Panc1 (cell line): ENCODE measurements around the gene CAMK2A. TPM values are rescaled to one million over a fixed set of nuclear protein-coding genes. Genes with fewer than 3 reads are reported as not detected.
A peak's percentile ranks its signal among the peaks of the same experiment; 100 is the strongest.

ENCODE experiments used
- ATAC-seq: fragments of 200-7000 bp; cut with Tn5 transposase; 2 replicates; pipeline ENCODE4 v1.9.1; 2020; ENCODE audit warnings: mild to moderate bottlenecking, moderate library complexity
- Bru-seq: library from RNA; stranded (reverse); fragments of 400-500 nt; gene quantifications from one replicate; lab custom pipeline; 2021; lab: Mats Ljungman, UMichigan
- BruChase-seq, 2 experiments: library from RNA; stranded (reverse); fragments of 400-500 nt; gene quantifications; one replicate each; lab custom pipeline; 2021; lab: Mats Ljungman, UMichigan
- BruUV-seq: library from RNA; stranded (reverse); fragments of 400-500 nt; replicated peaks from 2 replicates; lab custom pipeline; 2021; lab: Mats Ljungman, UMichigan
- CTCF ChIA-PET: fragments of 300-600 bp; sonication (Branson Sonifier 250); formaldehyde crosslinking; loops from one replicate; lab custom pipeline; 2022; ENCODE audit warnings: antibody characterized with exemption; lab: Charles Lee
- POLR2A ChIA-PET: fragments of 300-600 bp; sonication (Branson Sonifier 250); formaldehyde crosslinking; loops from one replicate; lab custom pipeline; 2022; ENCODE audit warnings: antibody characterized with exemption; lab: Charles Lee
- DNase-seq: peaks from one replicate; pipeline ENCODE4 v3.0.0-alpha.2; 2010; ENCODE audit warnings: low read depth, low spot score
- H3K27ac ChIP-seq: 2 replicates; pipeline ENCODE4 v1.5.1; 2011; ENCODE audit warnings: mild to moderate bottlenecking, low read length, inconsistent platforms
- H3K27me3 ChIP-seq: fragments of 200-500 bp; sonication (Bioruptor generic); 2 replicates; pipeline ENCODE4 v1.6.0; 2014; ENCODE audit warnings: low read length, inconsistent platforms; ENCODE audit not compliant: control insufficient read depth, insufficient read depth
- H3K36me3 ChIP-seq: fragments of 200-500 bp; sonication (Bioruptor generic); 2 replicates; pipeline ENCODE4 v1.5.1; 2014; ENCODE audit warnings: inconsistent platforms, mild to moderate bottlenecking, low read length, moderate library complexity; ENCODE audit not compliant: control insufficient read depth, insufficient read depth
- H3K4me1 ChIP-seq: 2 replicates; pipeline ENCODE4 v1.5.1; 2011; ENCODE audit warnings: inconsistent platforms, mild to moderate bottlenecking, low read length, moderate library complexity; ENCODE audit not compliant: control insufficient read depth, insufficient read depth
- H3K4me3 ChIP-seq, 2 experiments: 2 replicates each; pipeline ENCODE4 v1.5.1; 2011 to 2012; ENCODE audit warnings: low read depth in 2 of 2, low read length in 2 of 2, mild to moderate bottlenecking in 2 of 2, inconsistent platforms in 1 of 2, moderate library complexity in 1 of 2
- H3K9me3 ChIP-seq: fragments of 200-500 bp; sonication (Bioruptor generic); 2 replicates; pipeline ENCODE4 v1.5.1; 2014; ENCODE audit warnings: low read depth, mild to moderate bottlenecking, inconsistent platforms, low read length, moderate library complexity; ENCODE audit not compliant: control insufficient read depth, insufficient read depth
- CTCF ChIP-seq: fragments of 450-650 bp; IDR thresholded peaks from 2 replicates; pipeline ENCODE4 v1.5.1; 2017; ENCODE audit warnings: mild to moderate bottlenecking
- POLR2AphosphoS5 ChIP-seq: IDR thresholded peaks from 2 replicates; pipeline ENCODE4 v1.6.1; 2012; ENCODE audit warnings: mild to moderate bottlenecking, low read depth, low read length, moderate library complexity
- REST ChIP-seq, 2 experiments: IDR thresholded peaks; 2 replicates each; pipeline ENCODE4 v1.6.1; 2011 to 2012; ENCODE audit warnings: low read depth in 2 of 2, control low read depth in 1 of 2, low read length in 1 of 2, mild to moderate bottlenecking in 1 of 2, moderate library complexity in 1 of 2; ENCODE audit not compliant: insufficient read depth in 1 of 2
- SIN3A ChIP-seq: IDR thresholded peaks from 2 replicates; pipeline ENCODE4 v1.6.1; 2012; ENCODE audit warnings: low read depth, mild to moderate bottlenecking, low read length, moderate library complexity, borderline replicate concordance; ENCODE audit not compliant: insufficient read depth
- TCF7L2 ChIP-seq: IDR thresholded peaks from 2 replicates; pipeline ENCODE4 v1.6.1; 2011; ENCODE audit warnings: mild to moderate bottlenecking, low read depth, low read length, inconsistent platforms
- in situ Hi-C: cut with HindIII; loops from 2 replicates; pipeline ENCODE4 v1.10.0; 2016; ENCODE audit warnings: low sequenced_read_pairs, low pct_unique_long_range_greater_than_20kb
- intact Hi-C: fragments of 100-400 bp; cut with micrococcal nuclease; formaldehyde crosslinking; loops from one replicate; pipeline ENCODE4 v1.10.0; 2022; ENCODE audit not compliant: unreplicated experiment
- long read RNA-seq: library from polyadenylated mRNA; unstranded; transcript quantifications from one replicate; pipeline ENCODE4 v2.0.0, GENCODE V29; 2021; ENCODE audit not compliant: unreplicated experiment
- polyA plus RNA-seq: library from polyadenylated mRNA; unstranded; fragments of >200 nt; gene quantifications from one replicate; pipeline ENCODE4 v1.2.1, GENCODE V29; 2012; ENCODE audit warnings: missing spikeins; ENCODE audit not compliant: insufficient read length
- total RNA-seq: library from RNA; stranded (reverse); gene quantifications from one replicate; pipeline ENCODE4 v1.2.1, GENCODE V29; 2021; ENCODE audit not compliant: unreplicated experiment

Gene CAMK2A
- total RNA-seq = 0.51 TPM
- polyA plus RNA-seq = 0.28 TPM
- percentile 29 among the genes with signal in this experiment for Bru-seq, nascent RNA
- BruChase-seq, experiment 1, labeled RNA remaining after a 2-hour chase = percentile 40 among the genes with signal in this experiment
- BruChase-seq, experiment 2, labeled RNA remaining after a 6-hour chase = percentile 40 among the genes with signal in this experiment
- long read RNA-seq, partial matches to known transcripts = 0 of 1 reads
- long read RNA-seq, other reads (novel, unspliced or antisense) = 1 of 1 reads

GRCh38 chr5:150289551-150290390, at the start of gene CAMK2A:
CAMK2A (minus strand) TSS chr5:150289773; CDS start chr5:150289625, 148 bp downstream.
- Histone ChIP-seq H3K27me3 (no peaks in the 10 kb centered on the region), H3K4me1 (0 out of 2 replicates have a peak, but pooled peaks cover 1% of the 10 kb centered on the region), H3K27ac (no peak within 1 kb of the TSS), H3K36me3 (no peaks in the 10 kb centered on the region), H3K4me3 (no peak within 1 kb of the TSS), H3K9me3 (no peaks in the 10 kb centered on the region)
- ATAC-seq (no peak), DNase-seq (no peak)
- POLR2A ChIA-PET = no interaction called here
- CTCF ChIA-PET = no interaction called here
- in situ Hi-C loops = no loop called here
- TF ChIP-seq POLR2AphosphoS5 = no peak
- no peak for TF ChIP-seq REST (IDR thresholded peaks at IDR 0.05; ENCODE audit: insufficient read depth in 1 of 2, low read depth in 2 of 2, low read length in 1 of 2)
- no peak for TF ChIP-seq SIN3A
- TF ChIP-seq CTCF = no peak
- no peak for TF ChIP-seq TCF7L2
- intact Hi-C loops = no loop called here
- BruUV-seq = no TSS peak

DNA sequence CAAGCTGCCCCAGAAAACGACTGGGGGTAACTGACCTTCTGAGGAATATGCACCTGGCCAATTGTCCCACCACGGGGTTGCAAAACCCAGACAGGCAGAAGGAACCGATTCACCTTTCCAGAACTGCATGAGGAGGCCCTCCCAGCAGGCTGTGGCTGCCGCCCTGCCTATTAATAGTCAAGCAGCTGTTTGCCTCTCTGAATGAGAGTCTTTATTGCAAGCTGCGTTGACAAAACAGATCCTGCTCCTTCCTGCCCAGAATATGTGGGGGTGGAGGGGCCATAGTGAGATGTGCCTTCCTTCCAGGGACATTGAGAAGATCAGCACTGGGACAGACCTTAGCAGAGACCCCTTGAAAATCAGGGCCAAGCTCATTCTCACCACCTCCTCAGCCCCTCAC, 49.6 kb upstream of the CAMK2A start:
- DNase-seq = no peak
- Histone ChIP-seq H3K27ac (no peak overlapping the region), H3K4me1 (no peaks in the 10 kb centered on the region; the same call in 1 of the 2 replicates), H3K9me3 (no peaks in the 10 kb centered on the region), H3K4me3 (no peak overlapping the region), H3K27me3 (no peaks in the 10 kb centered on the region), H3K36me3 (no peaks in the 10 kb centered on the region)
- in situ Hi-C loops (no loop called here), intact Hi-C loops (no loop called here)
- ATAC-seq = no peak
- BruUV-seq = no TSS peak
- ChIA-PET POLR2A (no interaction called here), CTCF (no interaction called here)
- TF ChIP-seq TCF7L2 (no peak), CTCF (no peak), POLR2AphosphoS5 (no peak), REST (IDR thresholded peaks at IDR 0.05; ENCODE audit: insufficient read depth in 1 of 2, low read depth in 2 of 2, low read length in 1 of 2) (no peak), SIN3A (no peak)
